CD4-positive, alpha-beta T cell (primary cell): ENCODE data around the gene FOLR3. TPM values are rescaled to one million over a fixed set of nuclear protein-coding genes. Genes with fewer than 3 reads are reported as not detected.

Source experiments
- ATAC-seq: fragments of 200-7000 bp; cut with Tn5 transposase; one replicate; pipeline ENCODE4 v1.10.0; 2022; ENCODE audit warnings: mild to moderate bottlenecking; ENCODE audit not compliant: poor library complexity
- CTCF ChIA-PET: fragments of 350-600 bp; sonication (Branson Sonifier 250); formaldehyde crosslinking; loops from one replicate; lab custom pipeline; 2021; ENCODE audit warnings: antibody characterized with exemption, inconsistent platforms; lab: Charles Lee
- POLR2A ChIA-PET: fragments of 350-600 bp; sonication (Branson Sonifier 250); formaldehyde crosslinking; loops from one replicate; lab custom pipeline; 2021; ENCODE audit warnings: antibody characterized with exemption, inconsistent platforms; lab: Charles Lee
- DNase-seq, 14 experiments: peaks; one replicate each; pipeline ENCODE4 v3.0.0-alpha.2; 2013 to 2020; ENCODE audit warnings: mixed read lengths in 2 of 14
- H3K27ac ChIP-seq, 2 donors: one replicate each; pipeline versions ENCODE4 v1.5.1 to v1.7.0; 2013; ENCODE audit warnings: low read length in 2 of 2, low read depth in 1 of 2, mild to moderate bottlenecking in 1 of 2
- H3K27me3 ChIP-seq, 2 experiments: 1 replicate in 1 of 2; 2 replicates in 1 of 2; pipeline versions ENCODE4 v1.6.1 to v1.7.0; 2013; ENCODE audit warnings: low read length in 2 of 2, control low read depth in 1 of 2, mild to moderate bottlenecking in 1 of 2, moderate library complexity in 1 of 2; ENCODE audit not compliant: insufficient read depth in 2 of 2, control insufficient read depth in 1 of 2
- H3K36me3 ChIP-seq: one replicate; pipeline ENCODE4 v1.6.1; 2013; ENCODE audit warnings: low read length, control low read depth; ENCODE audit not compliant: insufficient read depth
- H3K4me1 ChIP-seq: one replicate; pipeline ENCODE4 v1.6.1; 2013; ENCODE audit warnings: low read length, control low read depth; ENCODE audit not compliant: insufficient read depth
- H3K4me3 ChIP-seq: one replicate; pipeline ENCODE4 v1.5.1; 2013; ENCODE audit warnings: mild to moderate bottlenecking, low read length, moderate library complexity
- H3K9me3 ChIP-seq, 2 experiments: 1 replicate in 1 of 2; 2 replicates in 1 of 2; pipeline versions ENCODE4 v1.6.1 to v1.7.0; 2013; ENCODE audit warnings: low read length in 2 of 2, mild to moderate bottlenecking in 2 of 2, control low read depth in 1 of 2, moderate library complexity in 1 of 2; ENCODE audit not compliant: control insufficient read depth in 1 of 2, insufficient read depth in 1 of 2
- H3K27ac Mint-ChIP-seq: one replicate; pipeline ENCODE4 v1.8.0; 2020; ENCODE audit warnings: mixed read lengths
- H3K27me3 Mint-ChIP-seq: one replicate; pipeline ENCODE4 v1.8.0; 2021; ENCODE audit warnings: mixed read lengths
- H3K36me3 Mint-ChIP-seq: one replicate; pipeline ENCODE4 v1.8.0; 2021; ENCODE audit warnings: low read depth, mixed read lengths
- H3K4me1 Mint-ChIP-seq: one replicate; pipeline ENCODE4 v1.8.0; 2021; ENCODE audit warnings: low read depth, mixed read lengths
- H3K4me3 Mint-ChIP-seq: one replicate; pipeline ENCODE4 v1.8.0; 2020; ENCODE audit warnings: mild to moderate bottlenecking, mixed read lengths
- H3K9me3 Mint-ChIP-seq: one replicate; pipeline ENCODE4 v1.8.0; 2020; ENCODE audit warnings: mixed read lengths
- intact Hi-C, 2 experiments: fragments of 100-400 bp; cut with DNase I in 1 of 2; cut with micrococcal nuclease in 1 of 2; formaldehyde crosslinking; loops; one replicate each; pipeline versions ENCODE4 v1.15.1 to v1.9.0; 2023 to 2025; cut with DNase I, micrococcal nuclease
- total RNA-seq, 174 experiments: library from RNA in 2 of 174; stranded (reverse) in 2 of 174; gene quantifications; one replicate each; pipeline ENCODE4 v1.2.3 and lab custom pipeline; 2021 to 2026
- TF ChIP-seq, protein P1 (sequence below): fragments of 200-600 bp; IDR thresholded peaks from one replicate; pipeline ENCODE4 v1.8.0; 2022; ENCODE audit warnings: antibody characterized with exemption, mild to moderate bottlenecking

The FOLR3 gene
- total RNA-seq, 2 experiments from 2014 or later = 0.47 TPM; not detected in 1

- H3K4me3 ChIP-seq = peak within 1 kb of the TSS; percentile 68
- H3K27ac Mint-ChIP-seq = peak within 1 kb of the TSS; percentile 98
- H3K27me3 Mint-ChIP-seq = no peaks in the 10 kb centered on the region
Measured at GRCh38 chr11:72112143-72112977, 23.2 kb upstream of the FOLR3 start, which contains the start of gene ANAPC15. Gene ANAPC15 (minus strand): TSS chr11:72112695. CDS start chr11:72111276, 1,419 bp downstream.

GRCh38 chr11:72112978-72113808 is 22.3 kb upstream of the FOLR3 start:
- H3K4me1 ChIP-seq = peaks cover 17% of the 10 kb centered on the region
- DNase-seq (peak in 1 of 14 experiments; percentile 17), ATAC-seq (no peak)
- Mint-ChIP-seq H3K4me1 (peaks cover 19% of the 10 kb centered on the region), H3K27ac (peak overlapping the region; percentile 98), H3K36me3 (peaks cover 30% of the 10 kb centered on the region), H3K27me3 (peaks cover under 1% of the 10 kb centered on the region), H3K9me3 (no peaks in the 10 kb centered on the region), H3K4me3 (peak overlapping the region; percentile 93)
- peak overlapping the region; percentile 97 to 98 for H3K27ac ChIP-seq
- ChIA-PET POLR2A (interaction anchor here (0.7 to 3.4 kb wide), 22 partner anchors 11 to 1667 kb away, joined by 3 to 52 read pairs (median 4); partner anchors contain the start of genes INPPL1, LAMTOR1, RNF121 and XNDC1N), CTCF (interaction anchor here (0.9 to 2.3 kb wide), 5 partner anchors 22 to 321 kb away, joined by 3 to 10 read pairs (median 3); partner anchors contain the start of gene CLPB)
- H3K27me3 ChIP-seq = no peaks in the 10 kb centered on the region
- intact Hi-C loops = loop anchor here (1.0 to 10.0 kb wide), 11 partner anchors 10 to 1764 kb away; partner anchors contain the start of genes LAMTOR1 (in 2 of the 2), LRRC51 (in 2 of the 2), NUMA1 (in 2 of the 2) and XNDC1N (in 2 of the 2)
- peaks cover 17% of the 10 kb centered on the region for H3K36me3 ChIP-seq
- TF ChIP-seq, protein P1, sequence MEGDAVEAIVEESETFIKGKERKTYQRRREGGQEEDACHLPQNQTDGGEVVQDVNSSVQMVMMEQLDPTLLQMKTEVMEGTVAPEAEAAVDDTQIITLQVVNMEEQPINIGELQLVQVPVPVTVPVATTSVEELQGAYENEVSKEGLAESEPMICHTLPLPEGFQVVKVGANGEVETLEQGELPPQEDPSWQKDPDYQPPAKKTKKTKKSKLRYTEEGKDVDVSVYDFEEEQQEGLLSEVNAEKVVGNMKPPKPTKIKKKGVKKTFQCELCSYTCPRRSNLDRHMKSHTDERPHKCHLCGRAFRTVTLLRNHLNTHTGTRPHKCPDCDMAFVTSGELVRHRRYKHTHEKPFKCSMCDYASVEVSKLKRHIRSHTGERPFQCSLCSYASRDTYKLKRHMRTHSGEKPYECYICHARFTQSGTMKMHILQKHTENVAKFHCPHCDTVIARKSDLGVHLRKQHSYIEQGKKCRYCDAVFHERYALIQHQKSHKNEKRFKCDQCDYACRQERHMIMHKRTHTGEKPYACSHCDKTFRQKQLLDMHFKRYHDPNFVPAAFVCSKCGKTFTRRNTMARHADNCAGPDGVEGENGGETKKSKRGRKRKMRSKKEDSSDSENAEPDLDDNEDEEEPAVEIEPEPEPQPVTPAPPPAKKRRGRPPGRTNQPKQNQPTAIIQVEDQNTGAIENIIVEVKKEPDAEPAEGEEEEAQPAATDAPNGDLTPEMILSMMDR = no peak
- H3K9me3 ChIP-seq = no peaks in the 10 kb centered on the region
- peak overlapping the region; percentile 68 for H3K4me3 ChIP-seq

More at GRCh38 chr11:72112143-72112977, 23.2 kb upstream of the FOLR3 start, which contains the start of gene ANAPC15:
- H3K36me3 Mint-ChIP-seq = peaks cover 37% of the 10 kb centered on the region
- ATAC-seq (peak; percentile 84), DNase-seq (peak; percentile 93 to 99 (median 97))
- peaks cover 24% of the 10 kb centered on the region for H3K36me3 ChIP-seq
- H3K9me3 ChIP-seq = no peaks in the 10 kb centered on the region
- CTCF ChIA-PET = interaction anchor here (0.6 to 2.3 kb wide), 6 partner anchors 21 to 322 kb away, joined by 3 to 10 read pairs (median 4); partner anchors contain the start of gene CLPB
- peak within 1 kb of the TSS; percentile 93 for H3K4me3 Mint-ChIP-seq
- POLR2A ChIA-PET = interaction anchor here (0.7 to 3.4 kb wide), 24 partner anchors 10 to 1667 kb away, joined by 3 to 52 read pairs (median 4); partner anchors contain the start of genes IL18BP, INPPL1, LAMTOR1 and RNF121
- TF ChIP-seq, protein P1 = no peak
- H3K27me3 ChIP-seq = no peaks in the 10 kb centered on the region
- H3K4me1 Mint-ChIP-seq = peaks cover 19% of the 10 kb centered on the region
- intact Hi-C loops = loop anchor here (1.0 to 10.0 kb wide), 11 partner anchors 9 to 1765 kb away; partner anchors contain the start of genes LAMTOR1 (in 2 of the 2), LRRC51 (in 2 of the 2), NUMA1 (in 2 of the 2) and XNDC1N (in 2 of the 2)
- H3K27ac ChIP-seq = peak within 1 kb of the TSS; percentile 97 to 98
- no peaks in the 10 kb centered on the region for H3K9me3 Mint-ChIP-seq
- H3K4me1 ChIP-seq = peaks cover 17% of the 10 kb centered on the region
